Mesothelial cell of epicardium (in vitro differentiated cells): ENCODE data around the gene ZKSCAN2. TPM values are rescaled to one million over a fixed set of nuclear protein-coding genes. Genes with fewer than 3 reads are reported as not detected.

Experiments
- DNase-seq, 2 experiments: peaks; one replicate each; pipeline ENCODE4 v3.0.0; 2021; ENCODE audit warnings: low spot score in 2 of 2; ENCODE audit not compliant: unreplicated experiment in 2 of 2
- H3K27ac Mint-ChIP-seq: 2 replicates; pipeline ENCODE4 v1.8.0; 2021; ENCODE audit warnings: mixed read lengths
- H3K27me3 Mint-ChIP-seq: 2 replicates; pipeline ENCODE4 v1.8.0; 2021; ENCODE audit warnings: low read depth, mixed read lengths
- H3K36me3 Mint-ChIP-seq: 2 replicates; pipeline ENCODE4 v1.8.0; 2021; ENCODE audit warnings: mixed read lengths
- H3K4me1 Mint-ChIP-seq: 2 replicates; pipeline ENCODE4 v1.8.0; 2021; ENCODE audit warnings: mixed read lengths
- H3K4me3 Mint-ChIP-seq: 2 replicates; pipeline ENCODE4 v1.8.0; 2021; ENCODE audit warnings: mild to moderate bottlenecking, moderate library complexity, mixed read lengths
- H3K9me3 Mint-ChIP-seq: 2 replicates; pipeline ENCODE4 v1.8.0; 2021; ENCODE audit warnings: mixed read lengths
- total RNA-seq: library from RNA; stranded (reverse); gene quantifications from 3 replicates; pipeline ENCODE4 v1.2.1, GENCODE V29; 2021
- TF ChIP-seq, protein P1 (sequence below): fragments of 200-600 bp; sonication (generic); IDR thresholded peaks from one replicate; pipeline ENCODE4 v1.5.0; 2021; ENCODE audit warnings: antibody characterized with exemption; ENCODE audit not compliant: unreplicated experiment

The ZKSCAN2 gene
- total RNA-seq, 1 donor from 2014 or later, result 21.5 TPM

DNA sequence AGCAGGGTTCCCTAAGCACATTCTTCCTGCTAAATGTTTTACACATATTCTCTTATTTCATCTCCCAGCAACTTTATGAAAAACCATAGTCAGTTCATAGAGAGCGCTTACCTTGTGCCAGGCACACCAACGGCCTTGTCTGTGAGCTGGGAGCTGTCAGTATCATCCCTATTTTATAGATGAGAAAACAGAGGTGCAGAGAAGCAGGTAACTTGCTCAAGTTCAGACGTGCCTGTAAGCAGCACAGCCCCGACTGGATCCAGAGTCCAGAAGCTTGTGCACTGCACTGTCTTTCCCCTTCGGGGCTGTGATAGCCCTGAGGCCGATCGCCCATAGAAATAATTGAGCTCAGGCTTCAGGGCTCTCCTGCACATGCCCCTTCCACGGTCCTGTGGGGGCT is 34.7 kb downstream of the ZKSCAN2 start:
- H3K9me3 Mint-ChIP-seq, result no peaks in the 10 kb centered on the region
- no peak overlapping the region for H3K27ac Mint-ChIP-seq

DNA sequence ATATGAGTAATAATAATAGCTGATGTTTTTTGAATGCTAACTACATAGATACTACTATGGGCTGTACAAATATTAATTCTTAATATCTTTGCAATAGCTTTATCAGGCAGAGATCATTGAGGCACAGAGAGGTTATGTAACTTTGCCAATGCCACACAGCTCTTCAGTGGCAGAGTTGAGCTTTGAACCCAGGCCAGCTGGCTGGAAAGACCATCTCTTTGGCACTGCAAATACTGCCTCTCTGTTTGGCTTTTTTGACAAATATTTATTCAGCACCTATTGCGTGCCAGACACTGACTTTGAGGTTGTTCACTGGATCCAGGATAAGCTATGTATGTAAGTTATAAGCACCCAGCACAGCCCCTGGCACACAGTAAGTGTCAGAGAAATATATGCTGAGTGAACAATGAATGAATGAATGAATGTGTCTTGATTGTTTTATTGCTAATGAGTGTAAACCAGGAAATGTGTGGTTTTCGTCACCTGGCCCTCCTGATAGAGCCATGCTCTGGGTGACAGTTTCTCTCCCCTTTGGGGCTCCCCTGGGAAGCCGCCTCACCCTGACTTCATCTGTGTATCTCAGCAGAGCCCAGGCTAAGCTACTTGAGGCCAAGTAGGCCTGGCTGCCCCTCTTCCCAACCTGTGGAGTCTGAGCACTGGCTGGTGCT is 38.4 kb downstream of the ZKSCAN2 start:
- no peak overlapping the region for H3K4me3 Mint-ChIP-seq
- no peak overlapping the region for H3K27ac Mint-ChIP-seq
- TF ChIP-seq, protein P1, sequence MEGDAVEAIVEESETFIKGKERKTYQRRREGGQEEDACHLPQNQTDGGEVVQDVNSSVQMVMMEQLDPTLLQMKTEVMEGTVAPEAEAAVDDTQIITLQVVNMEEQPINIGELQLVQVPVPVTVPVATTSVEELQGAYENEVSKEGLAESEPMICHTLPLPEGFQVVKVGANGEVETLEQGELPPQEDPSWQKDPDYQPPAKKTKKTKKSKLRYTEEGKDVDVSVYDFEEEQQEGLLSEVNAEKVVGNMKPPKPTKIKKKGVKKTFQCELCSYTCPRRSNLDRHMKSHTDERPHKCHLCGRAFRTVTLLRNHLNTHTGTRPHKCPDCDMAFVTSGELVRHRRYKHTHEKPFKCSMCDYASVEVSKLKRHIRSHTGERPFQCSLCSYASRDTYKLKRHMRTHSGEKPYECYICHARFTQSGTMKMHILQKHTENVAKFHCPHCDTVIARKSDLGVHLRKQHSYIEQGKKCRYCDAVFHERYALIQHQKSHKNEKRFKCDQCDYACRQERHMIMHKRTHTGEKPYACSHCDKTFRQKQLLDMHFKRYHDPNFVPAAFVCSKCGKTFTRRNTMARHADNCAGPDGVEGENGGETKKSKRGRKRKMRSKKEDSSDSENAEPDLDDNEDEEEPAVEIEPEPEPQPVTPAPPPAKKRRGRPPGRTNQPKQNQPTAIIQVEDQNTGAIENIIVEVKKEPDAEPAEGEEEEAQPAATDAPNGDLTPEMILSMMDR, result no peak
- H3K36me3 Mint-ChIP-seq, result no peaks in the 10 kb centered on the region
- peaks cover 26% of the 10 kb centered on the region for H3K27me3 Mint-ChIP-seq
- DNase-seq, result no peak
- no peaks in the 10 kb centered on the region for H3K4me1 Mint-ChIP-seq
- H3K9me3 Mint-ChIP-seq, result no peaks in the 10 kb centered on the region

More for the DNA sequence above, 34.7 kb downstream of the ZKSCAN2 start:
- TF ChIP-seq, protein P1, result no peak
- H3K36me3 Mint-ChIP-seq, result no peaks in the 10 kb centered on the region
- H3K4me1 Mint-ChIP-seq, result no peaks in the 10 kb centered on the region
- no peak for DNase-seq
- no peak overlapping the region for H3K4me3 Mint-ChIP-seq
- H3K27me3 Mint-ChIP-seq, result peaks cover 11% of the 10 kb centered on the region

DNA sequence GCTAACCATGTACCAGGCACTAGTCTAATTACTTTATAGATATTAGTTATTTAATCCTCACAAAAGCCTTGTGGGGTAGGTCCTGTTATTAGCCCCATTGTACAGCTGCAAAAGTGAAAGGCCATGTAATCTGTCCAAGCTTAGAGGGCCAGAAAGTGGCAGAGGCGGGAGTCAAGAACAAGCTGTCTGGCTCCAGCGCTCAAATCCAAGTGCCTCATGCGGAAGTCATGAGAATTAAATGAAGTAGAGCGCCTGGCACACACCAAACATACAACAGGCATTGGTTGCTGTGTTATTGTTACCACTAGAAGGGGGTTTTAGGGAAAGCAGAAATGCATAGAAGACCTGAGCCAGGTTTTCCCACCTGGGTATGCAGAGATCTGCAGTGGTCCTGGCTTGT is 39.7 kb downstream of the ZKSCAN2 start:
- Mint-ChIP-seq H3K4me3 (no peak overlapping the region), H3K9me3 (no peaks in the 10 kb centered on the region), H3K36me3 (no peaks in the 10 kb centered on the region), H3K27me3 (peaks cover 26% of the 10 kb centered on the region), H3K4me1 (no peaks in the 10 kb centered on the region), H3K27ac (no peak overlapping the region)
- TF ChIP-seq, protein P1, result no peak
- no peak for DNase-seq

DNA sequence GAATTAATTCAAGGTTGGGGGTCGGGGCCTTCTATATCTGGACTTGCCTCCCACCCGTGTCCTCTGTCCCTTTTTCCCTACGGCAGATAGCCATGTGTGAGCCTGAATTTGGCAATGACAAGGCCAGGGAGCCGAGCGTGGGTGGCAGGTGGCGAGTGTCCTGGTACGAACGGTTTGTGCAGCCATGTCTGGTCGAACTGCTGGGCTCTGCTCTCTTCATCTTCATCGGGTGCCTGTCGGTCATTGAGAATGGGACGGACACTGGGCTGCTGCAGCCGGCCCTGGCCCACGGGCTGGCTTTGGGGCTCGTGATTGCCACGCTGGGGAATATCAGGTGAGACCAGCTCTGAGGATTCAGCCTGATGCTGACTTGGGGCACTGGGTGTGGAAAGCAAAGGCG is 40.5 kb downstream of the ZKSCAN2 start:
- Mint-ChIP-seq H3K4me1 (no peaks in the 10 kb centered on the region), H3K9me3 (no peaks in the 10 kb centered on the region), H3K27ac (no peak overlapping the region), H3K4me3 (no peak overlapping the region), H3K36me3 (no peaks in the 10 kb centered on the region), H3K27me3 (peaks cover 21% of the 10 kb centered on the region)
- TF ChIP-seq, protein P1, result no peak
- DNase-seq, result no peak

DNA sequence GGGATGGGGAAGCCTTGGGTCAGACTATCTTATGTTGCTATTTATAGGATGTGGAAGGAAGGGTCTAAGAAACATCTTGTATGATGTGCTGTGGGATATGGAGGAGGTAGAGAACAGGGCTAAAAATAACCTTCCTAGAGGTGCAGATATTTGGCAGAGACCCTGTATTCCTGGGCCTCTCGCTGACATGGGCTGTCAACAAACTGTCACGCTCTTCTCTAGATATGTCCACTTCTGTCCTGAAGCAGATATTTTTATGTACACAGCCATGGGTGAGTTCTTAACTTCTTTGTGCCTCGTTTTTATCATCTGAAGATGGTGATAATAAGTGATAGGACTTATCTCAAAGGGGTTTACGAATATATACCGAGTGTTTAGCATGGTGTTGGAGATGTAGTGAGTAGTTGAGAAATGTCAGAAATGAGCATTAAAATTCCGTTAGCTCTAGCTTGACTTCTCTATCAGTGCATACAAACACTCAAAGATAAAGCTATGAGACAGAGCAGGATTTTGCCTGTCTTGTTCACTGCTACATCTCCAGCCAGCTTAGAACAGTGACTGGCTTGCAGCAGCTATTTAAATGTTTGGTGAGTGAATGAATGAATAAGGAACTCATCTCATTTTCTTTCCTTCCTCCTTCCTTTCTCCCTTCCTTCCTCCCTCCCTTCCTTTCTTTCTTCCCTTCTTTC is 43.8 kb downstream of the ZKSCAN2 start:
- Mint-ChIP-seq H3K4me1 (peaks cover 6% of the 10 kb centered on the region), H3K27ac (no peak overlapping the region), H3K36me3 (no peaks in the 10 kb centered on the region), H3K9me3 (no peaks in the 10 kb centered on the region), H3K27me3 (peaks cover 29% of the 10 kb centered on the region), H3K4me3 (no peak overlapping the region)
- TF ChIP-seq, protein P1, result no peak
- no peak for DNase-seq
